Fibroblast of skin of scalp (primary cell): ENCODE measurements around the gene IL36G.

Source experiments
- DNase-seq: peaks from one replicate; pipeline ENCODE4 v3.0.0-alpha.2; 2013

The IL36G gene

GRCh38 chr2:113024764-113025163 lies 47.0 kb downstream of the IL36G start:
- no peak for DNase-seq

- DNase-seq = no peak
These were observed 47.9 kb downstream of the IL36G start for GRCh38 chr2:113025737-113026136.

GRCh38 chr2:113027691-113028090 lies 49.9 kb downstream of the IL36G start:
- no peak for DNase-seq

- DNase-seq = no peak
These were observed 50.3 kb downstream of the IL36G start for GRCh38 chr2:113028112-113028511.

- no peak for DNase-seq
These were observed 54.9 kb downstream of the IL36G start for GRCh38 chr2:113032737-113033136.

GRCh38 chr2:113034016-113034415 lies 56.2 kb downstream of the IL36G start:
- no peak for DNase-seq
